Peyer's patch (tissue), 4 donors: ENCODE measurements around the gene UNC5B.

Experiments
- POLR2A ChIP-seq, 2 donors: fragments of 450-650 bp; IDR thresholded peaks; one replicate each; pipeline ENCODE4 v1.5.1; 2017; ENCODE audit warnings: antibody characterized with exemption in 2 of 2, mild to moderate bottlenecking in 2 of 2, moderate library complexity in 2 of 2
- TF ChIP-seq, protein P1 (sequence below), 6 experiments: fragments of 450-650 bp in 4 of 6; fragments of 200-600 bp in 2 of 6; sonication (generic) in 1 of 6; IDR thresholded peaks; one replicate each; pipeline ENCODE4 v1.5.1; 2017 to 2019; ENCODE audit warnings: antibody characterized with exemption in 6 of 6, mild to moderate bottlenecking in 3 of 6, moderate library complexity in 1 of 6

DNA sequence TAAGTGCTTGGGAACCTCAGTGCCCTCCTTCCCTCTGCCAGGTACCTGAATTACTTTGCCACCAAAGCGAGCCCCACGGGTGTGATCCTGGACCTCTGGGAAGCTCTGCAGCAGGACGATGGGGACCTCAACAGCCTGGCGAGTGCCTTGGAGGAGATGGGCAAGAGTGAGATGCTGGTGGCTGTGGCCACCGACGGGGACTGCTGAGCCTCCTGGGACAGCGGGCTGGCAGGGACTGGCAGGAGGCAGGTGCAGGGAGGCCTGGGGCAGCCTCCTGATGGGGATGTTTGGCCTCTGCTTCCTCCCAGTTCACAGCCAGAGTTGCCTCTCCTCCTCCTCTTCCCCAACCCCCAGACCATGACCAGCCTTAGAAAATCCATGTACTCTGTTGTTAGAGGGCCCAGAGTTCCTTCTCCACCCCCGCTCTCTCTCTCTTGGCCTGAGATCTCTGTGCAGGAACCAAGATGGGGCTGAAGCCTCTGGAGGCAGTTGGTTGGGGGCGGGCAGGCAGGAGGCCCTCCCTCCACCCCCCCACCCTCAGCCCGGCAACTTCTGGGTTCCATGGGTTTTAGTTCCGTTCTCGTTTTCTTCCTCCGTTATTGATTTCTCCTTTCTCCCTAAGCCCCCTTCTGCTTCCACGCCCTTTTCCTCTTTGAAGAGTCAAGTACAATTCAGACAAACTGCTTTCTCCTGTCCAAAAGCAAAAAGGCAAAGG lies 86.9 kb downstream of the UNC5B start:
- TF ChIP-seq, protein P1, sequence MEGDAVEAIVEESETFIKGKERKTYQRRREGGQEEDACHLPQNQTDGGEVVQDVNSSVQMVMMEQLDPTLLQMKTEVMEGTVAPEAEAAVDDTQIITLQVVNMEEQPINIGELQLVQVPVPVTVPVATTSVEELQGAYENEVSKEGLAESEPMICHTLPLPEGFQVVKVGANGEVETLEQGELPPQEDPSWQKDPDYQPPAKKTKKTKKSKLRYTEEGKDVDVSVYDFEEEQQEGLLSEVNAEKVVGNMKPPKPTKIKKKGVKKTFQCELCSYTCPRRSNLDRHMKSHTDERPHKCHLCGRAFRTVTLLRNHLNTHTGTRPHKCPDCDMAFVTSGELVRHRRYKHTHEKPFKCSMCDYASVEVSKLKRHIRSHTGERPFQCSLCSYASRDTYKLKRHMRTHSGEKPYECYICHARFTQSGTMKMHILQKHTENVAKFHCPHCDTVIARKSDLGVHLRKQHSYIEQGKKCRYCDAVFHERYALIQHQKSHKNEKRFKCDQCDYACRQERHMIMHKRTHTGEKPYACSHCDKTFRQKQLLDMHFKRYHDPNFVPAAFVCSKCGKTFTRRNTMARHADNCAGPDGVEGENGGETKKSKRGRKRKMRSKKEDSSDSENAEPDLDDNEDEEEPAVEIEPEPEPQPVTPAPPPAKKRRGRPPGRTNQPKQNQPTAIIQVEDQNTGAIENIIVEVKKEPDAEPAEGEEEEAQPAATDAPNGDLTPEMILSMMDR (IDR thresholded peaks at IDR 0.05), result no peak
- TF ChIP-seq POLR2A (IDR thresholded peaks at IDR 0.05), result no peak
